Heart left ventricle (tissue), 16 donors: ENCODE data around the gene NCEH1. TPM values are rescaled to one million over a fixed set of nuclear protein-coding genes. Genes with fewer than 3 reads are reported as not detected.
"Not testable (repeated sequence)": the region's sequence is repeated elsewhere in the genome, so short reads cannot be mapped to it uniquely, and the experiment has no call there.

ENCODE experiments used
- ATAC-seq, 4 donors: fragments of 200-7000 bp; cut with Tn5 transposase; one replicate each; pipeline ENCODE4 v1.9.1; 2020 to 2022; ENCODE audit warnings: moderate library complexity in 4 of 4, mild to moderate bottlenecking in 3 of 4, moderate number of reproducible peaks in 1 of 4
- DNase-seq, 5 donors: peaks; one replicate each; pipeline ENCODE4 v3.0.0-alpha.2; 2020
- H3K27ac ChIP-seq, 12 donors: fragments of 200-600 bp; sonication (generic) in 4 of 12; one replicate each; pipeline versions ENCODE4 v1.5.0 to v1.8.0; 2016 to 2022; ENCODE audit warnings: mild to moderate bottlenecking in 2 of 12
- H3K27me3 ChIP-seq, 9 donors: fragments of 200-600 bp; sonication (generic) in 2 of 9; one replicate each; pipeline versions ENCODE4 v1.5.1 to v1.8.0; 2016 to 2022; ENCODE audit warnings: mild to moderate bottlenecking in 3 of 9
- H3K36me3 ChIP-seq, 9 donors: fragments of 200-600 bp; sonication (generic) in 2 of 9; one replicate each; pipeline versions ENCODE4 v1.5.0 to v1.8.0; 2018 to 2022; ENCODE audit warnings: mild to moderate bottlenecking in 2 of 9
- H3K4me1 ChIP-seq, 12 donors: fragments of 200-600 bp; sonication (generic) in 4 of 12; one replicate each; pipeline versions ENCODE4 v1.5.0 to v1.8.0; 2016 to 2022; ENCODE audit warnings: mild to moderate bottlenecking in 3 of 12
- H3K4me3 ChIP-seq, 12 donors: fragments of 200-600 bp; sonication (generic) in 4 of 12; one replicate each; pipeline versions ENCODE4 v1.5.0 to v1.8.0; 2017 to 2022; ENCODE audit warnings: mild to moderate bottlenecking in 9 of 12, moderate library complexity in 4 of 12
- H3K9me3 ChIP-seq, 12 donors: fragments of 200-600 bp; sonication (generic) in 4 of 12; one replicate each; pipeline versions ENCODE4 v1.5.0 to v1.8.0; 2016 to 2022; ENCODE audit warnings: mild to moderate bottlenecking in 1 of 12
- POLR2A ChIP-seq, 2 donors: fragments of 450-650 bp; IDR thresholded peaks; one replicate each; pipeline ENCODE4 v1.6.1; 2017; ENCODE audit warnings: antibody characterized with exemption in 2 of 2, mild to moderate bottlenecking in 2 of 2, moderate library complexity in 2 of 2
- WGBS, 4 donors: extraction: QIAGEN DNeasy Blood & Tissue Kit in 2 of 4; methylation state at CpG; one replicate each; pipeline versions ENCODE4 v1.1.5 to v1.1.7; 2013 to 2018; 5-methylcytosine and 5-hydroxymethylcytosine counted together
- intact Hi-C, 10 donors: fragments of 100-400 bp; cut with DNase I; formaldehyde crosslinking; loops; one replicate each; pipeline versions ENCODE4 v1.11.1 to v1.14.2; 2022
- polyA plus RNA-seq, 2 donors: library from polyadenylated mRNA; stranded (reverse); fragments of 200-250 nt; gene quantifications; one replicate each; pipeline ENCODE4 v1.2.3, GENCODE V29; 2013
- total RNA-seq, 9 donors: library from RNA; depleted of rRNA in 2 of 9; stranded (reverse); fragments of >200 nt in 2 of 9; fragmentation: NEBNext Ultra II Directional in 3 of 9; extraction: Animal tissue kit (Norgen Biotek cat#: 25700) in 3 of 9; gene quantifications; one replicate each; pipeline versions ENCODE4 v1.1.0 to v1.2.4, GENCODE V29; 2016 to 2023
- TF ChIP-seq, protein P1 (sequence below), 12 donors: fragments of 200-600 bp; sonication (generic) in 4 of 12; IDR thresholded peaks; one replicate each; pipeline versions ENCODE4 v1.5.0 to v1.8.0; 2018 to 2022; ENCODE audit warnings: antibody characterized with exemption in 12 of 12, mild to moderate bottlenecking in 5 of 12
- donor health status: ischemic (EF 13 %, LVEDD 7.1; RV severe dilation, severe dysfunction).
- donor health status: healthy with polysubstance abuse.
- donor health status: DM: no; HTN: yes; CAD: no.
- donor health status: DM: no; HTN: no; CAD: no.
- donor health status: ischemic (EF 25% LVEDD 6.9; RV normal size, moderate dysfunction).
- donor health status: ischemic (EF 25% LVEDD 5.7; RV mildly dilated, moderate dysfunction).
- donor health status: healthy.
- donor health status: DM: yes; HTN: yes; CAD: no.
- donor health status: ischemic (EF 35%, LVEDD 5.7; RV mildly dilated, moderate dysfunction).
- donor health status: nonischemic (EF 11% LVEDD 7.7; RV severe dilation, severe dysfunction).
- donor health status: DM: yes; HTN: yes; CAD: no.
- donor health status: PGD.
- donor health status: ischemic (EF 29% LVEDD 5.4; RV normal size, mild dysfunction).
- donor health status: nonischemic (EF 23%, LVEDD 6.1; RV moderate dilation, normal function).

The NCEH1 gene
- total and polyA plus RNA-seq, 11 donors: 10.9 to 72.7 (median 50.1) TPM

DNA sequence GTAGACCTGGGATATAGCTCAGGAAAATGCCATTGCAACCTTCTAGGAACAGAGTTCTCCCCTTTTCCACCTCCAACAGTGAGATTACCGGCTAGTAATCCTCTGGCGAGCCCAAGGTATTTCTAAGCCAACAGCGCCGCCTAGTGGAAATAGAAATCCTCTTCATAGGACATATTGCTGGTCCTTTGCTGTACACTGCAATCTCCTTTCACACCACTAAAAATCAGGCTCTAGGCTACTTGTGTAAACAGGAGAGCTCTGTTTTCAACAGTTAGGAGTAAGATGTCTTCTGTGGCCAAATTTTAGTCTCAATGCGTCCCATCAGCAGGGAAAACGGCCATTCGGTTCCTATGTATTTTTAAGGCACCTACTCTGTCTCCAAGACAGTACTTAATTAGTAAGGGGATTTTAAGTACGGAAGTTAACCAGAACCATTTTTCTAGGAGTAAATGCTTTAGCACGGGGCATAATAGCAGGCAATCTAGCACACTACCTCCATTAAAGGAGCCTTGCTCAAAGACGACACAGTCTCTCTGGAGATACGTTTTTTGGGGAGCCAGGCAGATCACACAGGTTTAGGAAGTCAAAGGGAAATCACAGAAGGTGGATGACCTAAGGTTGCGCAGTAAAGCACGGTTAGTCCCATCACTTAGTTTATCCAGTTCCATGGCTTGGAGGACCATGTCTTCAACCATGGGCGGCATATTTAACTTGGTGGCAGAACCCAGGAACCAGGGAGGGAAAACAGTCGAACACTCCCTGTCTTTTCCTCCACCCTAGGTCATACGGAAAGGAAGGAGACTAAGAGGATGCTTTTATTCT is 43.8 kb downstream of the NCEH1 start:
- DNase-seq (peak in 4 of 5 donors; percentile 65 to 79 (median 73)), ATAC-seq (peak; percentile 88 to 97 (median 96))
- intact Hi-C loops: loop anchor here (2.0 to 10.0 kb wide), 11 partner anchors 70 to 632 kb away; partner anchors contain the start of gene FNDC3B (in 1 of the 10)
- H3K36me3 ChIP-seq: no peaks in the 10 kb centered on the region
- peaks cover 0 to 28% (median 20%) of the 10 kb centered on the region in 12 donors for H3K4me1 ChIP-seq
- TF ChIP-seq POLR2A (IDR thresholded peaks at IDR 0.05): no peak
- TF ChIP-seq, protein P1, sequence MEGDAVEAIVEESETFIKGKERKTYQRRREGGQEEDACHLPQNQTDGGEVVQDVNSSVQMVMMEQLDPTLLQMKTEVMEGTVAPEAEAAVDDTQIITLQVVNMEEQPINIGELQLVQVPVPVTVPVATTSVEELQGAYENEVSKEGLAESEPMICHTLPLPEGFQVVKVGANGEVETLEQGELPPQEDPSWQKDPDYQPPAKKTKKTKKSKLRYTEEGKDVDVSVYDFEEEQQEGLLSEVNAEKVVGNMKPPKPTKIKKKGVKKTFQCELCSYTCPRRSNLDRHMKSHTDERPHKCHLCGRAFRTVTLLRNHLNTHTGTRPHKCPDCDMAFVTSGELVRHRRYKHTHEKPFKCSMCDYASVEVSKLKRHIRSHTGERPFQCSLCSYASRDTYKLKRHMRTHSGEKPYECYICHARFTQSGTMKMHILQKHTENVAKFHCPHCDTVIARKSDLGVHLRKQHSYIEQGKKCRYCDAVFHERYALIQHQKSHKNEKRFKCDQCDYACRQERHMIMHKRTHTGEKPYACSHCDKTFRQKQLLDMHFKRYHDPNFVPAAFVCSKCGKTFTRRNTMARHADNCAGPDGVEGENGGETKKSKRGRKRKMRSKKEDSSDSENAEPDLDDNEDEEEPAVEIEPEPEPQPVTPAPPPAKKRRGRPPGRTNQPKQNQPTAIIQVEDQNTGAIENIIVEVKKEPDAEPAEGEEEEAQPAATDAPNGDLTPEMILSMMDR (IDR thresholded peaks at IDR 0.05): peak; percentile 73 to 89 (median 84)
- no peak overlapping the region for H3K27ac ChIP-seq
- no peak overlapping the region for H3K4me3 ChIP-seq
- H3K27me3 ChIP-seq: no peaks in the 10 kb centered on the region
- 60 to 68% (median 65%) methylated on average over 16 of the region's 16 CpGs for WGBS, 4 donors
- H3K9me3 ChIP-seq: no peaks in the 10 kb centered on the region

GRCh38 chr3:172666181-172666872 is 44.5 kb downstream of the NCEH1 start:
- TF ChIP-seq POLR2A (IDR thresholded peaks at IDR 0.05): no peak
- TF ChIP-seq, protein P1 (IDR thresholded peaks at IDR 0.05): no peak
- intact Hi-C loops: loop anchor here (2.0 to 10.0 kb wide), 11 partner anchors 69 to 632 kb away; partner anchors contain the start of gene FNDC3B (in 1 of the 10)
- no peak overlapping the region for H3K4me3 ChIP-seq
- no peaks in the 10 kb centered on the region for H3K27me3 ChIP-seq
- ATAC-seq (peak in 3 of 4 donors; percentile 16 to 40 (median 21)), DNase-seq (no peak)
- 70 to 79% (median 79%) methylated on average over 10 of the region's 10 CpGs for WGBS, 4 donors
- H3K4me1 ChIP-seq: peaks cover 0 to 28% (median 20%) of the 10 kb centered on the region in 12 donors
- H3K27ac ChIP-seq: no peak overlapping the region
- H3K36me3 ChIP-seq: no peaks in the 10 kb centered on the region
- no peaks in the 10 kb centered on the region for H3K9me3 ChIP-seq

DNA sequence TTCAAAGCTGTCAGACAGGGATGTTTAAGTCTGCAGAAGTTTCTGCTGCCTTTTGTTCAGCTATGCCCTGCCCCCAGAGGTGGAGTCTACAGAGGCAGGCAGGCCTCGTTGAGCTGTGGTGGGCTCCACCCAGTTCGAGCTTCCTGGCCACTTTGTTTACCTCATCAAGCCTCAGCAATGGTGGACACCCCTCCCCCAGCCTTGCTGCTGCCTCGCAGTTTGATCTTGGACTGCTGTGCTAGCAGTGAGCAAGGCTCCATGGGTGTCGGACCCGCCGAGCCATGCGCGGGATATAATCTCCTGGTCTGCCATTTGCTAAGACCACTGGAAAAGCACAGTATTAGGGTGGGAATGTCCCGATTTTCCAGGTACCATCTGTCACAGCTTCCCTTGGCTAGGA is 45.4 kb downstream of the NCEH1 start:
- H3K27me3 ChIP-seq, H3K27ac ChIP-seq, H3K9me3 ChIP-seq, H3K4me3 ChIP-seq, ATAC-seq, DNase-seq, H3K36me3 ChIP-seq: not testable (repeated sequence)
- WGBS, 4 donors: 81 to 84% (median 82%) methylated on average over 8 to 9 of the region's 9 CpGs
- intact Hi-C loops: loop anchor here in 8 of 10 donors (5.0 to 10.0 kb wide), 8 partner anchors 68 to 631 kb away; partner anchors contain the start of gene FNDC3B (in 1 of the 8)
- H3K4me1 ChIP-seq: peaks cover 0 to 25% (median 18%) of the 10 kb centered on the region in 12 donors

DNA sequence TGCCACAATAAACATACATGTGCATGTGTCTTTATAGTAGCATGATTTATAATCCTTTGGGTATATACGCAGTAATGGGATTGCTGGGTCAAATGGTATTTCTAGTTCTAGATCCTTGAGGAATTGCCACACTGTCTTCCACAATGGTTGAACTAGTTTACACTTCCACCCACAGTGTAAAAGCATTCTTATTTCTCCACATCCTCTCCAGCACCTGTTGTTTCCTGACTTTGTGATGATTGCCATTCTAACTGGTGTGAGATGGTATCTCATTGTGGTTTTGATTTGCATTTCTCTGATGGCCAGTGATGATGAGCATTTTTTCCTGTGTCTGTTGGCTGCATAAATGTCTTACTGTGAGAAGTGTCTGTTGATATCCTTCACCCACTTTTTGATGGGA is 50.4 kb downstream of the NCEH1 start:
- H3K27me3 ChIP-seq, DNase-seq, H3K4me3 ChIP-seq, ATAC-seq, H3K36me3 ChIP-seq, H3K9me3 ChIP-seq, H3K27ac ChIP-seq: not testable (repeated sequence)
- peaks cover 0 to 23% (median 11%) of the 10 kb centered on the region in 12 donors for H3K4me1 ChIP-seq
- WGBS, 4 donors: 86 to 100% (median 98%) methylated on average over 1 of the region's 1 CpG
- intact Hi-C loops: loop anchor here in 3 of 10 donors (10.0 kb wide), 3 partner anchors 66 to 626 kb away; partner anchors contain the start of gene FNDC3B (in 1 of the 3)
